Peyer's patch (tissue), 4 donors: Measurements from ENCODE around the gene OPA1.

ENCODE experiments used
- CTCF ChIP-seq, 6 experiments: fragments of 450-650 bp in 4 of 6; fragments of 200-600 bp in 2 of 6; sonication (generic) in 1 of 6; IDR thresholded peaks; one replicate each; pipeline ENCODE4 v1.5.1; 2017 to 2019; ENCODE audit warnings: antibody characterized with exemption in 6 of 6, mild to moderate bottlenecking in 3 of 6, moderate library complexity in 1 of 6
- POLR2A ChIP-seq, 2 donors: fragments of 450-650 bp; IDR thresholded peaks; one replicate each; pipeline ENCODE4 v1.5.1; 2017; ENCODE audit warnings: antibody characterized with exemption in 2 of 2, mild to moderate bottlenecking in 2 of 2, moderate library complexity in 2 of 2

DNA sequence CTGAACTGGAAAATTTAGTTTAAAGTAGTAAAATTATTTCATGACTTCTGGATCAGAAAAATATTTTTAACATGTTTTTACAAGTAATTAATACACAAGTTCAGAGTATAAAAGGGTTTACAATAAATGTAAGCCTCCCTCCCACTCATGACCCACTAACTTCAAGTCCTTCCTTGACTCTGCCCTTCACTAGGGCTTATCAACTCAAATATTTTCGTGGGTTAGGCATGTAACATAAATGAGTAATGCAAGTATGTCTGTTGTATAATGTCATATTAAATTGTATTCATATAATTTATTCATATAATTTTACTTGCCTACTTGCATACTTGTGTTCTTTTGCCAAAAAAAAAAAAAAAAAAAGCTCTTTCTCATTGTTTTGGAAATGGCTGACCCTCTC, 3.4 kb upstream of the OPA1 start:
- TF ChIP-seq CTCF (IDR thresholded peaks at IDR 0.05): no peak
- no peak for TF ChIP-seq POLR2A (IDR thresholded peaks at IDR 0.05)
